ENCODE measurements around the gene NDUFA13.
A peak's percentile ranks its signal among the peaks of the same experiment; 100 is the strongest.

The NDUFA13 gene

DNA sequence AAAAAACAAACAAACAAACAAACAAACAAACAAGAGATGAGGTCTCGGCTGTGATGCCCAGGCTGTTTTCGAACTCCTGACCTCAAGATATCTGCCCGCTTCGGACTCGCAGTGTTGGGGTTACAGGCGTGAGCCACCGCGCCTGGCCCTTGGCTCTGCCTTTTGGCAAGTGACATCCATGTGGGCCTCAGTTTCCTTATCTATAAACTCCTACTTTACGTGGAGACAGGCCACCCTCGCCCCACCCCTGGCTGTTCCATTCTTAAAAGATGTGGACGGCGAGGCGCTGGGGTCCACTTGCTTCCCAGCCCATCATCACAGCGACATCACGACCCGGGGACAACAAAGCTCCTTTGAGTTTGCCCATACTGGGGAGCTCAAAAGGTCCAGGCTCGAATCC is 2.3 kb upstream of the NDUFA13 start:
- DNase-seq, result no peak

DNA sequence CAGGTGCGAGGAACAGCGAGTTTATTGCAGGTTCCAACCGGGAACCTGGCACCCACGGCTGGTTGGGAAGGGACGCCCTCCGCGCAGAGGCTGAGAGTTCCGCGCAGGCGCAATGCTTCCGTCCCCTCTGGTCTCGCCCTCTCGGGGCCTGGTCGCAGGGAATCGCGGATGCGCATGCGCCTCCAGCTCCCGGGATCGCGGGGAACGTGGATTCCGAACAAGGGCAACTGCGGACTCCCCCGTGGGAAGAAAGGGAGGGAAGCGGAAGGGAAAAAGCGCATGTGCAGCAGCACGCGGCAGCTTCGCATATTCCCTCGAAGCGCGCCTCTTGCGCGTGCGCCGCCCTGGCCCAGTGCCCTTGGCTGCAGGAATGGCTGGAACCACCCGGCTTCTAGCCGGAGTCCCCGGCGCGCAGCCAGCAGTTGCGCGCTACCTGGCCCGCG is 1.8 kb upstream of the NDUFA13 start:
- DNase-seq, result no peak

DNA sequence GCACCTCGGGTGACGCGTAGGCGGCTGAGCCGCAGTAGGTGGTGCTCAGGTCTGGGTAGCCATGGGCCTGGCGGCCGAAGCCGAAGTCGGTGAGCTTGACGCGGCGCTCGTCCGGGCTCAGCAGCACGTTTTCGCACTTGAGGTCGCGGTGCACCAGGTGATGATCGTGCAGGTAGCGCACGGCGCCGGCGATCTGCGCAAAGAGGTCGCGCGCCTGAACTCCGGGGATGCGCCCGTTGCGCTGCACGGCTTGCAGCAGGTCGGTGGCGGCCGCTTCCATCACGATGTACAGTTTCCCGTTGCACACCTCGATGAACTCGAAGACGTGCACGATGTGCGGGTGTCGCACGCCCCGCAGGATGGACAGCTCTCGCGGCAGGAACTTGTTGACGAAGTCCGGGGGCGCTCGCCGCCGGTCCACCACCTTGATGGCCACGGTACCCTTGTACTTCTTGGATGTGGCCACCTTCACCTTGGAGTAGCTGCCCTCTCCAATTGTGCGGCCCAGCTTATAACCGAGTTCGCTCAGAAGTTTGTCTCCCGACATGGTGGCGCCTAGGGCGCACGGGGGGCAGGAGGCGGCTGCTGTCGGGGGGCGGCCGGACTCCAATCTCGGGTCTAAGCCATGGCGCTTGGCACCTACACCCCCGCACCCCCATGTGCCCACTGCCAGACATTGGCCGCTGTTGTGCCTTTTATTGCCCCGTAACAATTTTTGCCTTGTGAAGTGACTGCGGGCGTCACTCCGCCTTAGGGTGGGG is 964 bp upstream of the NDUFA13 start, which contains the start of gene TSSK6:
Gene TSSK6, minus strand, starts transcription at position 668 of the 761 bp plus-strand sequence. Its CDS starts 121 bp downstream, at position 547.
- no peak for DNase-seq

DNA sequence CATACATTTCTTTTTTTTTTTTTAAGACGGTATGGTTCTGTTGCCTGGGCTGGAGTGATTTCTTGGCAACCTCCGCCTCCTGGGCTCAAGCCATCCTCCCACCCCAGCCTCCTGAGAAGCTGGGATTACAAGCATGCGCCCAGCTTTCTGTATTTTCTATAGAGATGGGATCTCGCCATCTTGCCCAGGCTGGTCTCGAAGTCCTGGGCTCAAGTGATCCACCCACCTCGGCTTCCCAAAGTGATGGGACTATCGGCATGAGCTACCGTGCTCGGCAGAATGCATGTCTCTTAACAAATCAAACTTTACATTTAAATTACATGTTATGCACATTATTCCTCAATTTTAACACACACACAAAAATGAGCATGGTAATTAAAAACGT is 1.2 kb downstream of the NDUFA13 start:
- DNase-seq, result no peak

DNA sequence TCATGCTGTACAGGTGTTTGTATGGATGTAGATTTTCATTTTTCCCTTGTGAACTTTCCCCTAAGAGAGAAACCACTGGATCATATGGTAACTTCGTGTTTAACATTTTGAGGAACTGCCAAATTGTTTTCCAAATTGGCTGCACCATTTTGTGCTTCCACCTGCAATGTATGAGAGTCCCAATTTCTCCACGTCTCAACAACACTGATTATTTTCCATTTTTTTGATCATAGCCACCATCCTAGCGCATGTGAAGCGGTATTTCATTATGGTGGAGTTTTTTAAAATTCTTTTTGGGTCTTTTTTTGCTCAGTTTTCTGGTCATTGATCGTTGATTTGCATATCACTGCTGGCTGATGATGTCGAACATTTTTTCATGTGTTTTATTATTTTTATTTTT is 5.0 kb downstream of the NDUFA13 start:
- DNase-seq, result no peak

DNA sequence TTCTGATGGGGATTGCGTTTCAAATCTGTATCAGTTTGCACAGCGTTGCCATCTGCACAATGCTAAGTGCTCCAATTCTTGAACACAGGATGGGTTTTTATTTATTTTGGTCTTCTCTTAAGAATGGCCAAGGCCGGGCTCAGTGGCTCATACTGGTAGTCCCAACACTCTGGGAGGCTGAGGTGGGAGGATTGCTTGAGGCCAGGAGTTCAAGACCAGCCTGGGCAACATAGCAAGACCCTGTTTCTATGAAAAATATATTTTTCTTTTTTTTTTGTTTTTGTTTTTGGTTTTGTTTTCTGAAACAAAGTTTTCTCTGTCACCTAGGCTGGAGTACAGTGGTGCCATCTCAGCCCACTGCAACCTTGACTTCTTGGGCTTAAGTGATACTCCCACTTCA is 7.2 kb downstream of the NDUFA13 start:
- DNase-seq, result no peak

DNA sequence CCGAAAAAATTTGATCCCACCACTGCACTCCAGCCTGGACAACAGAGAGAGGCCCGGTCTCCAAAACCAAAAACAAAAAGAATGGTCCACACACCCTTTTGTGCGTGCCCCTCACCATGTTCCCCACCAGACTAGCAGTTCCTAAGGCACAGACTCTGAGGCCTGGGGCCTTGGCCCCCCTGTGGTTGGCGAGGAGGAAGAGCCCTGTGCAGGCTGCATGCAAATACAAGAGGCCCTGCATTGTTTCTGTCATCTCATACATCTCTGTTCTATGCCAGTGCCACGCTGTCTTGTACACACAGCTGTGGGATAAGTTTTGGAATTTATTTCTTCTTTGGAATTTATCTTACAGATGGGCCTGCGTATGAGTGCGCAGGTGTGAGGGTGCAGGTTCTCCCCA is 8.0 kb downstream of the NDUFA13 start:
- DNase-seq, result no peak

DNA sequence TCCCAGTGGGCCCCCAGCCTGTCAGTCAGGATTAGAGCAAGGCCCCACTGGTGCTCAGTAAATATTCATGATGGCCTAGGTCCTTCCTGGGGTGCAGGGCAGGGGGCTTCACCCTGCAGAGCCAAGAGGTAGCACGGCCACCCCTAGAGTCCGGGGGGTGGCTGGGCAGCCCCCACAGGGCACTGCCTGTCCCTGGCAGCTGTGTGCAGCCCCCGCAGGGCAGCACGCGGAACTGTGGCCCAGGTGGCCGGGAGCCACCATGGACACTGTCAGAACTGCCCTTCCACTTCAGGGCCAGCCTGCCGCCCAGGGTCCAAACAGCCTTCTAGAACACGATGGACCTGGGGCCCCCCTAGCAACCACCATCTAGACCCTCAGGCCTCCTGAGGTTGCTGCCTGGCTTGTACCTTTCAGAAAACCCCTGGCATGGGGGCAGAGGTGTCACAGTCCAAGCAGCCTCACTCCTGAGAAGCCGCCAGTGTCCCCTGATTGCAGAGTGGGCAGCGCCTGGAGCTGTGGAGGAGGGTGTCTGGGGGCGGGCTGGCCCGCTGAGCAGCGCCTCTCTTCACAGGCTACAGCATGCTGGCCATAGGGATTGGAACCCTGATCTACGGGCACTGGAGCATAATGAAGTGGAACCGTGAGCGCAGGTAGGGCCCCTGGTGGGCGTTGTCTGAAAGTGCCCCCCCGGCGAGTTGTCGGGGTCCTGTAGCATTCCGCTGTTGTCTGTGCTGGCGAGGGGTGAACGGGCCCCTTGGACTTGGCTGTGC is 9.8 kb downstream of the NDUFA13 start:
- DNase-seq, result no peak

DNA sequence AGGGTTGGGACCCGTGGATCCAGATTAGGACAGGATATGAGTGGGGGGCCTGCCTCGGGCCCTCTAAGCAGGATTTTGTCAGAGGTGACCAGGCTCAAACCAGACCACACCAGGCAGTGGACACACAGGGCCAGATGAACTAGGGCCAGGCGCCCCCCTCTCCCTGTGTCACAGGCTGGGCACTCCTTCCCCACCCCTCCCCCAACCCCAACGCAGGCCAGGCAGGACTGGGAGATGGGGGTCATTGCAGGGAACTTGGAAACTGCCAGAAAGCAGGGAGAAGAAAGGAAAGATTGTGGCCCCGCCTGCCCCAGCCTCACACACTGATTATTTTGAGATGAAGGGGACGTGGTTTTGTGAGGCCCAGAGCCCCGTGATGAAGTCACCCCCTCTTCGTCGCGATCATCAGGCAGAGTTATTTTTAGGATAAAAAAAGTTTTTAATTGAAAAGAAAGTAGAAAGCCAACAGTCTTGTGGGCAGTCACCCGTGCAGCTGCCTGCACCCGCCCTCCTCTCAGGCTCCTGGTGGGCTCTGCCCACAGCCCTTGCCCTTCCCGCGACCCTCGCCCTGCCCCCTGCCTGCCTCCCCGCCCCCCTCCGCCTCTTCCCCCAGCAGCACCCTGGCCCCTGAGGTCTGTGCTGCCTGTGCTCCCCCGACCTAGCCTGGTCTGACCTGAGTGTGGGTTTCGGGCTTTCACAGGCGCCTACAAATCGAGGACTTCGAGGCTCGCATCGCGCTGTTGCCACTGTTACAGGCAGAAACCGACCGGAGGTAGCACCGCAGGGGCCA is 10.8 kb downstream of the NDUFA13 start:
- DNase-seq, result no peak

DNA sequence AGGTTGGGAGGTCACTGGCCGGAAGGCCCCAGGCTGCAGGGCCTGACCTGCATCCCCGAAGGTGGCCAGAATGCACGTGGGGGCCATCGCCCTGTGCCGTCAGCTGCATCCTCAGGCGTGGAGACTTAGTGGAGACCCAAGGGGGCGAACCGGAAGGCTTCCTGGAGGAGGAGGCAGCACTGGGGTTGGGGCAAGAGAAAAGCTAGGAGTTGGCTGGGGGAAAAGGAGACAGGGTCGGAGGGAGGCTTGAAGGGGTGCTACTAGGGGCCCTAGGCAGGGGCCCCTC is 11.3 kb downstream of the NDUFA13 start:
- no peak for DNase-seq

DNA sequence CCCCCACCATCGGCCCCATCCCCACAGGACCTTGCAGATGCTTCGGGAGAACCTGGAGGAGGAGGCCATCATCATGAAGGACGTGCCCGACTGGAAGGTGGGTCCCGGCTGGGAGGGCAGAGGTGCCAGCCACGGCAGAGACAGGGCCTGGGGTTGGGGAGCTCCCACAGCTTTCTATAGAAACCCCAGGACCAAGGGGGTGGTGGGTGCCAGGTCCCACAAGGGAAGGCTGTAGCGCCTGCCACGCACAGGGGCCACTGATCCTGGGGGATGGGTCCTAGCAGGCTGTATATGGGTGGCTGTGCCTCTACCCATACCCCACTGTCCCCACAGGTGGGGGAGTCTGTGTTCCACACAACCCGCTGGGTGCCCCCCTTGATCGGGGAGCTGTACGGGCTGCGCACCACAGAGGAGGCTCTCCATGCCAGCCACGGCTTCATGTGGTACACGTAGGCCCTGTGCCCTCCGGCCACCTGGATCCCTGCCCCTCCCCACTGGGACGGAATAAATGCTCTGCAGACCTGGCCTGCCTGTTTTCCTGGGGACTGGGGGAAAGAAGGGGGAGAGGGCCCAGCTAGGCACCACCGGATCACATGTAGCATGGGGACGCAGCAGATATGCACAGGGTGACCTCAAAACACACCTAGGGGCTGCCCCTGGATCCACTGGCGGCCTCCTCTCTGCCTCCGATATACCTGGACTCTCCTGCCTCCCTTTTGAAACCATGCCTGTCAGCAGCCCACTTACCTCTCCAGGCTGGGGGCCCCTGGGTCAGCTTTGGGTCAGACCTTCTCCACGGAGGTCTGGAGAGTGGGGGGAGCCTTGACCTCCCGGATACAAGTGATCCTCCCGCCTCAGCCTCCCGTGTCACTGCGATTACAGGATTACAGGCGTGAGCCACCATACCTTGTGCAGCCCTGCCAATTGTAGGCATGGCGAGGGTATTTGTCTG is 11.9 kb downstream of the NDUFA13 start:
- no peak for DNase-seq

DNA sequence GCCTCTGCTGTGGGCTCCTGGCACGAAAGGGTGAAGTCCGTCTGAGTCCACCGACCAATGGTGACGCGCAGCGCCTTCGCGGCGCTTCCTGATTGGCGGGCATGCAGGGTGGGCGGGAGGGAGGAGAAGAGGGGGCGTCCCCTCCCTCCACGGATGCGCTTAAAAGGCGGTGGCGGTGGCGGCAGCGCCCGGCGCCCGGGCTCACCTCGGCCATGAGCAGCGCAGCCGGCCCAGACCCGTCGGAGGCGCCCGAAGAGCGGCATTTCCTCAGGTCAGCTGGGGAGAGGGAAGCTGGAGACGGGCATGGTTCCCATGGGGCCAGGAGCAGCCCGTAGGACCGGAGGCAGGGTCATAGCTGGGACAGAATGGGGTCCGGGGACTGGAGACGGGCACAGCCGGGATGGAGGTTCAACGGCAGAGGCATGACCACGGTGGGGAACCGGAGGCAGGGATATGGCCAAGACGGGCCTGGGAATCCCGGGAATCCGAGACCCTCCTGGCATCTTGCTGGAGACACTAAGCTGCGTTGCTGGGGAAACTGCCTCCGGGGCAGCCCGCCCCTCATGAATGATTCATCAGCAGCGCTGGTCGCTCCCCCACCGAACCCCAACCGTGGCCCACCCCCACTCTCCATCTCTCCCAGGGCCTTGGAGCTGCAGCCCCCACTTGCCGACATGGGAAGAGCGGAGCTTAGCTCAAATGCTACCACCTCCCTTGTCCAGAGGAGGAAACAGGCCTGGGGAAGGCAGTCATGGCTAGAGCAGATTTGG is 12.9 kb downstream of the NDUFA13 start, which contains the start of gene YJEFN3:
Gene YJEFN3, plus strand, starts transcription at position 191 of the 770 bp plus-strand sequence. Its CDS starts 22 bp downstream, at position 213.
- no peak for DNase-seq

DNA sequence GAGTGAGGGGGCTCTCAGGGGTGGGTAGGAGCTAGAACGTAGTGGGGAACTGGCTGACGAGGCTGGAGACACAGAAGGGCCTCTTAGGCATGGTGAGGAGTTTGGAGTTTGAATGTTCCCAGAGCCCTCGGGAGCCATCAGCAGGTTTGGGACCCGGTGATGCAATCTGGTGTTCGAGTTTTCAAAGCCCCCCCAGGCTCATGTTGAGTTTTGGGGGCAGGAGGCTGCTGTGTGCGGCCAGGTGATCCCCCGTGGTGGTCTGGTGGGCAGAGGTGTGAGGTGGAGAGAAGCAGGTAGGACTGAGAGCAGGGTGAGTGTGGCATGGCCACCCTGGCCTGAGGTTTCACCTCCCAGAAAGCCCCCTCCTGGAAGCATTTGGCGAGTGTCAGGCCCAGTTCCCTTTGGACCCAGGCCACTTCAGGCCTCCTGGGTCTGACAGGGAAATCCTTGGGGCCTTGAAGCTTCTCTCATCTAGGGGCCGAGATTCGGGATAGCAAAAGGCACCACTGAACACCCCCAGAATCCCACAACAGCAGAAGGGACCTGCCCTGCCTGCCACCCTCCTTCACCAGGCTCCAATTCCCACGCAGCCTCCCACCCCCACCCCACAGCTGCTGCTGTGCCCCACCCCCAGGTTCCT is 13.9 kb downstream of the NDUFA13 start:
- no peak for DNase-seq

DNA sequence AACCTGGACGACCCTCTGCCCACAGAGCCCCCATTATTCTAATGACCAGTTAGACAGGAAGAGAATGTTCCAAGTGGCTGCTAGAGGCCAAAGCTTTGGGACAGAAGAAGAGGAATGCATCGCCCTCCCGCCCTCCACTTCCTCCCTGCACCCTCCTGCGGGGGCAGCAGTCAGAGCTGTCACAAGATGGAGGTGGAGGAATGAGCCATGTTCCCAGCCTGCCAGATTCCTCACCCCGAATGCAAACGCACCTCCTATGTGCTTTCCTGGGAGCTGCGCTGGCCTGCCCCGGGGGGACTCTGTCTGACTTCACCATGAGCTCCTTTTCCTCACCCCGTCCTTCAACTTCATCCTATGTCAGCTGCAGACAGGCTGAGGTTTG is 14.4 kb downstream of the NDUFA13 start:
- no peak for DNase-seq

DNA sequence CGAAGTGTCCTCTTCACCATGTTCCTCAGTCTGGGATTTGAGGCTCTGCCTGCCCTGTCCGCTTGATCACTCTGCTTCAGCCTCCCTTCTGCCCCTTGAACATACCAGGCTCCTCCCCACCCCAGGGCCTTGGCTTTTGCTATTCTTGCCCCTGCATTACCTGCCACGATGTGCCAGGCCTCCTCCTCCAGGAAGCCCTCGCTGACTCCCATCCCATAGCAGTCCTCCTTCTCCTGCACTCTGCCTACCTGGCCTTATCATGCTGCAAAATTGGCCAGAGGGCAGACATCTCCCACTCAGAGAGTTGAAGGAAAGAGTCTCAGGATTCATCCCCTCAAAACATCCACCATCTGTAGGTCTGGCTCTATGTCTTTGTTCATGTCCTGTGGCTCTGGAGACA is 14.9 kb downstream of the NDUFA13 start:
- no peak for DNase-seq

DNA sequence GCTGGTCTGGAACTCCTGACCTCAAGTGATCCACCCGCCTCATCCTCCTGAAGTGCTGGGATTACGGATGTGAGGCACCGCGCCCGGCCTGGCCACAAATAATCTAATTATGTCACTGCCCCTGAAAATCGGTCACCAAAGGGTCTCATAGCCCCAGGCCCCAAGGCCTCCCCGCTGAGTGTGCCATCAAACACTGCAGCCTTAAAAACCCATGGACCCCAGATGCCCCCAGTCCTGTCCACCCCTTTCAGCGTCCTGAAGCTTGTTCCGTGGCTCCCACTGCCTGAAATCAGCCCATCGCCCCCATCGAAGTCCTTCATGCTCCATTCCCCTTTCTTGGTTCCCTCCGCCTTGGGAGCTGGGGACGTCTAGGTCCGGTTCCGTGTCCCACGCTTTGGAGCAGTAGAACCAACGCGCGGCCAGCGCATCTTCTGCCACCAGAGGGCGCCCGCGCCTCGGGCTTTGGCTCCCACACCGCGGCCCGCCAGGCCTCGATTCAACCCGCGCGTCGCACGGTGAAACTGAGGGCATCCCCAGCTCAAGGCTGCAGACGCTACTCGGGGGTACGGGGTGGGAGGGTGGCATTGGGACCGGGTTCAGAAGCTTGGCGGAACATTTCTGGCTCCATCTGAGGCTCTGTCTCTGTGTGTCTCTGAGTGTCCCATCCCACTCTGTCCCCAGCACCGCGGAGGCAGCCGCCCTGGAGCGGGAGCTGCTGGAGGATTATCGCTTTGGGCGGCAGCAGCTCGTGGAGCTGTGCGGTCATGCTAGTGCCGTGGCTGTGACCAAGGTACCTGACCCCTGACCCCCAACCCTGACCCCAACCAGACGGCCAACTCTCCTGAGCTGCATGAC is 16.2 kb downstream of the NDUFA13 start:
- peak; percentile 74 for DNase-seq

DNA sequence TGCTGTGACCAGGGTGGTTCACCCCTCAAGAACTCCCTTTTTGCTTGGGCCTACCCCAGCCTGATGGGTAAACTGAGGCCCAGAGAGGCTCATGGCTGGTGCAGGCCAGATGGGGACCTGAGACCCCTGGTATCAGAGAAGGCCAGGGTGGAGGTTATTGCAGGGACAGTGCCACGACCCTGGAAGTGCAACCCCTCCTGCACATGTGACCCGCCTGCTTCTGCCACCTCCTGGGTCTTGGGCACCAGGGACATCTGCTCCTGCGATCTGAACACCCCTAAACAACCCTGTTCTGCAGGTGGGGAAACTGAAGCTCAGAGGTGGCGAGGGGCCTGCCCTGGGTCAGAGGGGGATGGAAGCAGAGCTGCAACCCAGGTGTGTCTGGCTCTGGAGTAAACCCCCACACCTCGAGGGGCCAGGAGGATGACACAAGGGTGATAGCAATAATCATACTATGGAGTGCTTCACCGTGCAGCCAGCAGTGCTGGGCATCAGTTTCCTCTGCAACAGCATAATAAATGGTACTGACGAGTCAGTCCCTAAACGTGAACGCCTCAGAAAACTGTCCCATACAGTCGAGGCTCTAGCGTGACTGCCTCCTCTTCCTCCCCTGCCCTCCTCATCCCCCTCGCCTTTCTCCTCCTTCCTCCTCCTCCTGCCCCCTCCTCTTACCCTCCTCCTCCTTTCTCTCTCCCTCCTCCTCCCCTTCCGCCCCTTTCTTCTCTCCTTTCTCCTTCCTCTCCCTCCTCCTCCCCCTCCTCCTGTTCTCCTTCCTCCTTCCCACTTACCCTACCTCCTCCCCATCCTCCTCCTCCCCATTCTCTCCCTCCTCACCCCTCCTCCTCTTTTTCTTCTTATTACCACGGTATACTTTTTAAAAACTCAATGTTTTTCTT is 17.0 kb downstream of the NDUFA13 start:
- no peak for DNase-seq

DNA sequence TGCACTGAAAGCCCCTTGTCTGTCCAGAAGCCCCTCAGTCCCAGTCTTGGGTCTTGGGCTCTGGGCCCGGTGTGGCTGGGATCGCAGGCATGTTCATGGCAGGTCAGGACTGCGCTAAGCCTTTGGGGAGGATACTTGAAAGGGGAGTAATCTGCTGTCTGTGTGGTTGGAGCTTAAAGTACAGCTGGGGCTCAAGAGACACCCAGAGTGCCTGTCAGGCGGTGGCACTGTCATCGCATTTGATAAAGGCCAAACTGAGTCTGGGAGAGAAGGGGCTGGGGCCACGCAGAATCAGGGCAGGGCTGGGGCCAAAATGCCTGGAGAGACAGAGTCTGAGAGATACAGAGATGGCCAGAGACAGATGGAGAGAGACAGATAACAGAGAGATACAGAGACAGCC is 17.8 kb downstream of the NDUFA13 start:
- DNase-seq, result no peak
